K562 (cell line): ENCODE data around the gene RELL2. TPM values are rescaled to one million over a fixed set of nuclear protein-coding genes. Genes with fewer than 3 reads are reported as not detected.

ENCODE experiments used
- AFF1 ChIP-seq, 2 experiments: fragments of 450-650 bp; IDR thresholded peaks; 2 replicates each; pipeline ENCODE4 v1.6.1; 2018; ENCODE audit warnings: mild to moderate bottlenecking in 2 of 2, low read depth in 1 of 2; ENCODE audit not compliant: partially characterized antibody in 2 of 2
- ARID4B ChIP-seq: sonication (generic); formaldehyde crosslinking; IDR thresholded peaks from 2 replicates; pipeline ENCODE4 v1.8.0; 2022; ENCODE audit warnings: mild to moderate bottlenecking, missing genetic modification reagents
- BCL6 ChIP-seq: fragments of 250-450 bp; sonication (Bioruptor Pico); IDR thresholded peaks from 2 replicates; pipeline ENCODE4 v1.4.0; 2020
- MAFG ChIP-seq: fragments of 450-650 bp; conservative IDR thresholded peaks from 2 replicates; pipeline ENCODE4 v1.6.1; 2016; ENCODE audit warnings: missing genetic modification characterization, missing compliant biosample characterization
- MAFK ChIP-seq: IDR thresholded peaks from 2 replicates; pipeline ENCODE4 v1.6.1; 2011; ENCODE audit warnings: low read length, improper control_type of control experiment
- NR2C2 ChIP-seq, 2 experiments: fragments of 200-800 bp in 1 of 2; sonication (Bioruptor generic) in 1 of 2; sonication (generic) in 1 of 2; formaldehyde crosslinking in 1 of 2; IDR thresholded peaks; 2 replicates each; pipeline versions ENCODE4 v1.6.1 to v1.8.0; 2016 to 2022; ENCODE audit warnings: mild to moderate bottlenecking in 1 of 2, missing compliant biosample characterization in 1 of 2, missing genetic modification characterization in 1 of 2, missing genetic modification reagents in 1 of 2
- NRF1 ChIP-seq, 2 experiments: fragments of 450-650 bp; IDR thresholded peaks in 1 of 2; conservative IDR thresholded peaks in 1 of 2; 2 replicates each; pipeline ENCODE4 v1.6.1; 2014; ENCODE audit warnings: mild to moderate bottlenecking in 2 of 2
- PRDM10 ChIP-seq: fragments of 450-650 bp; IDR thresholded peaks from 2 replicates; pipeline ENCODE4 v1.6.1; 2018; ENCODE audit not compliant: partially characterized antibody
- SIN3A ChIP-seq, 2 experiments: fragments of 150-350 bp in 1 of 2; IDR thresholded peaks; 2 replicates each; pipeline ENCODE4 v1.6.1; 2011 to 2016; ENCODE audit warnings: borderline replicate concordance in 2 of 2, low read depth in 2 of 2, low read length in 2 of 2, mild to moderate bottlenecking in 2 of 2, moderate library complexity in 2 of 2; ENCODE audit not compliant: control insufficient read depth in 1 of 2
- THRAP3 ChIP-seq: fragments of 450-650 bp; IDR thresholded peaks from 2 replicates; pipeline ENCODE4 v1.6.1; 2016; ENCODE audit warnings: mild to moderate bottlenecking, inconsistent platforms, borderline replicate concordance
- USF2 ChIP-seq: sonication (generic); formaldehyde crosslinking; IDR thresholded peaks from 2 replicates; pipeline ENCODE4 v1.5.0; 2020; ENCODE audit warnings: missing genetic modification reagents
- XRCC3 ChIP-seq: fragments of 450-650 bp; IDR thresholded peaks from 2 replicates; pipeline ENCODE4 v1.6.1; 2017; ENCODE audit warnings: mild to moderate bottlenecking, moderate library complexity
- ZNF165 ChIP-seq: fragments of 250-450 bp; sonication (Bioruptor Pico); IDR thresholded peaks from 2 replicates; pipeline ENCODE4 v1.4.0; 2020; ENCODE audit warnings: borderline replicate concordance
- ZNF444 ChIP-seq: fragments of 250-450 bp; sonication (Bioruptor Pico); IDR thresholded peaks from 2 replicates; pipeline ENCODE4 v1.4.0; 2020; ENCODE audit warnings: mild to moderate bottlenecking, moderate library complexity
- polyA plus RNA-seq, 8 experiments: library from polyadenylated mRNA; depleted of rRNA in 4 of 8; stranded (reverse) in 5 of 8; unstranded in 3 of 8; fragments of >200 nt; fragmentation: Nextera tagmentation in 2 of 8; fragmentation: Illumina TruSeq in 1 of 8; extraction: Ambion mirVana in 2 of 8; extraction: Trizol in 1 of 8; gene quantifications; 2 replicates each; pipeline versions ENCODE4 v1.2.1 to v1.2.3, GENCODE V29; 2011 to 2014; ENCODE audit warnings: inconsistent platforms in 1 of 8, missing spikeins in 1 of 8
- total RNA-seq, 7 experiments: library from RNA; depleted of rRNA in 6 of 7; stranded (reverse); fragments of >200 nt in 6 of 7; fragmentation: Illumina TruSeq in 2 of 7; extraction: Trizol in 2 of 7; gene quantifications; 2 replicates each; pipeline versions ENCODE4 v1.2.1 to v1.2.3, GENCODE V29; 2011 to 2021; ENCODE audit warnings: low replicate concordance in 1 of 7

Gene RELL2
- total and polyA plus RNA-seq, 9 of the 15 experiments (the other 6 are each of a cell fraction or from before 2014, with no cell fraction given): 0.06 to 36.0 (median 14.3) TPM

GRCh38 chr5:141617128-141617527 is 19.7 kb upstream of the RELL2 start (continued):
- TF ChIP-seq NRF1 (conservative IDR thresholded peaks at IDR 0.05 in 1 of 2, IDR thresholded peaks at IDR 0.05 in 1 of 2) (no peak), ZNF444 (CRISPR knock-in tag) (no peak), THRAP3 (no peak), AFF1 (IDR thresholded peaks at IDR 0.05; ENCODE audit: low read depth in 1 of 2, partially characterized antibody in 2 of 2) (no peak), ARID4B (no peak), USF2 (CRISPR knock-in tag) (no peak), ZNF165 (no peak), MAFG (tag) (no peak), SIN3A (IDR thresholded peaks at IDR 0.05; ENCODE audit: borderline replicate concordance in 2 of 2, control insufficient read depth in 1 of 2, low read depth in 2 of 2, low read length in 2 of 2) (no peak), MAFK (no peak), NR2C2 (CRISPR knock-in tag; IDR thresholded peaks at IDR 0.05) (no peak), NR2C2 (tag; IDR thresholded peaks at IDR 0.05) (no peak), PRDM10 (no peak), BCL6 (CRISPR knock-in tag) (no peak), XRCC3 (no peak)
